Stimulated activated naive CD8-positive, alpha-beta T cell treated with anti-CD3 and anti-CD28 coated beads, Interleukin-15, Interleukin-2, amounts not matched to agents 100 ng/mL and 50 ng/mL, for 24 hours (primary cell): ENCODE data around the gene HIC1.

Experiments used
- H3K27ac Mint-ChIP-seq: one replicate; pipeline ENCODE4 v1.8.0; 2021; ENCODE audit warnings: mild to moderate bottlenecking, mixed read lengths
- H3K27me3 Mint-ChIP-seq: one replicate; pipeline ENCODE4 v1.8.0; 2021; ENCODE audit warnings: mixed read lengths
- H3K36me3 Mint-ChIP-seq: one replicate; pipeline ENCODE4 v1.8.0; 2021; ENCODE audit warnings: low read depth, mixed read lengths
- H3K4me1 Mint-ChIP-seq: one replicate; pipeline ENCODE4 v1.8.0; 2021; ENCODE audit warnings: low read depth, mixed read lengths
- H3K4me3 Mint-ChIP-seq: one replicate; pipeline ENCODE4 v1.8.0; 2021; ENCODE audit warnings: mild to moderate bottlenecking, mixed read lengths
- H3K9me3 Mint-ChIP-seq: one replicate; pipeline ENCODE4 v1.8.0; 2021; ENCODE audit warnings: mixed read lengths

The HIC1 gene

DNA sequence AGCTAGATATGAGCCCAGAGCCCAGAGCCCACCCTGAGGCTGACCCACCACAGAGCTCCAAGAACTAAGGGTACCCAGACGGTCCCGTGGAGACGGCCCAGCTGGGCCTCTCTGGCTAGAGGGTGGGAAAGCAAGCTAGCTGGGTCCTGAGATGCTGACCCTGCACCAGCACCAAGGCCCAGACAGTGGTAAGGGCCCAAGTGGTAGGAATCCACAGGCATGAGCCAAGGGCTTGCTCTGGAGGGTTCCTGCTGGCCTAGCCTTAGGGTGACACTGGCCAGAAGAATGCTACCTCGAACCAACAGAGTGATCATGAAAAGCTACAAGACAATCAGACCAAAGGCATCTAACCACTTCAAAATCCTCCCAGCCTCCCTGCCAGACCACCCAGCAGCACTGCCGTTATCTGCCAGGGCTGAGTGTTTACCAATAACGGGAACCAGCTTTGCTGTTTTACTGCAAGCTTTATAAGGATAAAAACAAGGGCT lies 13.2 kb downstream of the HIC1 start:
- Mint-ChIP-seq H3K4me3 (no peak overlapping the region), H3K36me3 (peaks cover 72% of the 10 kb centered on the region), H3K27ac (no peak overlapping the region)

DNA sequence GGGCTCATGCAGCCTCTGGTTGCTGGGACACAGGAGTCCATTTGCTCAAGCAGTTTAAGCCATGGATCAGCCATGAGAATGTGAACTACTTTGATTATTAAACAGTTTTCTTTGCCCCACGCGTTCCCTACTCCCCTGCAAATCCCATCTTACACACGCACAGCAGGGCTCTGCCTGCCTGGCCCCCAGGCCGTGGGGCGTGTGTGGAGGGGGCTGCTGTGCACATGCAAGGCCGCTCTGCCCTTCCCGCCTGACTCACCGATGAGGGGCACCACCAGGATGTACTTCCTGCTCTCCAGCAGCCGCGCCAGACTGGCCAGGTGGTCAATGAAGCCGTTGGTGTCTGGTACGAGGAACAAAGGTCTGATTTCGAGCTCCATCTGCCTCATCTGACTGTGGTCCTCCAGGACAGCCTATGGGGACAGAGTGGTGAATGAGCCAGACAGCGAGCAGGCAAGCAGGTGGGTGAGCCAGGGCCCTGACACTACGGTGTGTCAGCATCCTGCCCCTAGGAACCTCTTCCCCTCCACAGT lies 13.7 kb downstream of the HIC1 start:
- Mint-ChIP-seq H3K27ac (no peak overlapping the region), H3K4me3 (peak overlapping the region; percentile 39), H3K4me1 (peaks cover 41% of the 10 kb centered on the region), H3K9me3 (no peaks in the 10 kb centered on the region), H3K27me3 (no peaks in the 10 kb centered on the region), H3K36me3 (peaks cover 68% of the 10 kb centered on the region)

More for the DNA sequence above, 13.2 kb downstream of the HIC1 start:
- Mint-ChIP-seq H3K9me3 (no peaks in the 10 kb centered on the region), H3K27me3 (no peaks in the 10 kb centered on the region), H3K4me1 (peaks cover 41% of the 10 kb centered on the region)

DNA sequence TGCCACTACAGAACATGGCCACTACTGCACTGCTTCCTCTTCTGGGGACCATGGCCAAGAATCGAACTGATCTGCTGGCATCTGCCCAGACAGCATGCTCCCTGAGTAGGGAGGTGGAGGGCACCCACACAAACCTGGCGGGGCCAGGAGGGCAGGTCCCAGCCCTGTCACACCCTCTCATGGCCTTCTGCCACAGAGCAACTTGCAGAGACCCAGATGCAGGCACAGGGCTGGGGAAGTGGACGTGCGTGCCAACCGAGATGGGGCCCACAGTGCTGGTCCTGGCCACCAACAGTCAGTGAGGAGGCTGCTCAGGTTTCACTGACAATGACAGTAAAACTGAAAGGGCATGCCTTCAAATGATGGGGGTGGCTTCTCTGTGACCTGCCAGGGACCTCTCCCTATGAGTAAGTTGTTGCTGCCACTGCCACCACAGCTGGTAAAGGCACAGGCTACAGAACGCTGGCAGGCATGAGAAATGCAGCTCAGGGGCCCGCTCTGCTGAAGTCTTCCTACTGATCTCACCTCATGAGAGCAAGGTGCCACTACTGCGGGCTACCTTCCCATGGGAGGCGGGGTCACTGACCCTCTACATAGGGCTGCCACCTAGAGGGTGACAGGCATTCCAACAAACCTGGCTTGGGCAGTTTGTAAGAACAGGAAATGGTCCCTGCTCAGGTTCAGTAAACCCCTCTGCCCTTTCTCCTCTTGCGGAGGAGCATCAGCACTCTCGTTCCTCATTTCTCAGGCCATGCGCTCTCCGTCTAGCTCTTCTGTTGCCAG lies 15.5 kb downstream of the HIC1 start:
- Mint-ChIP-seq H3K27me3 (no peaks in the 10 kb centered on the region), H3K27ac (peak overlapping the region; percentile 83), H3K9me3 (no peaks in the 10 kb centered on the region), H3K4me1 (peaks cover 37% of the 10 kb centered on the region), H3K36me3 (peaks cover 56% of the 10 kb centered on the region), H3K4me3 (peak overlapping the region; percentile 54)

DNA sequence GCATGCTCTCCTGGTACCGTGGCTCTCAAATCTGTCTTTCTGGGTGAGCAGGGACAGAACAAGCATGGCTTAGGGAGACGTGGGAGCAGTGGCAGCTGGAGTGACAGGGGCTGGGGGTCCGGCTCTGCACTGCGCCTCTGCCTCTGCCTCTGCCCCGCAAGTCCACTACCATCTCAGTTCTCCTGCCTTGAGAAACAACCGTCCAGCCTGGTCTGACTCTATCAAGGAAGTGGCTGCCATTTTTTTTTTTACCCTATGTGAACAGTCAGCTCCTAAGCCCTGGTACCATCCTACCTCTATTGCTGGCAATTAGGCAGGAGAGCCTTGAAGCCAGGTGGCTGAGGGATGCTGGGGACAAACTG lies 16.1 kb downstream of the HIC1 start:
- H3K27ac Mint-ChIP-seq = peak overlapping the region; percentile 47
- H3K4me1 Mint-ChIP-seq = peaks cover 40% of the 10 kb centered on the region
- H3K4me3 Mint-ChIP-seq = no peak overlapping the region
- H3K9me3 Mint-ChIP-seq = no peaks in the 10 kb centered on the region
- H3K36me3 Mint-ChIP-seq = peaks cover 53% of the 10 kb centered on the region
- no peaks in the 10 kb centered on the region for H3K27me3 Mint-ChIP-seq

DNA sequence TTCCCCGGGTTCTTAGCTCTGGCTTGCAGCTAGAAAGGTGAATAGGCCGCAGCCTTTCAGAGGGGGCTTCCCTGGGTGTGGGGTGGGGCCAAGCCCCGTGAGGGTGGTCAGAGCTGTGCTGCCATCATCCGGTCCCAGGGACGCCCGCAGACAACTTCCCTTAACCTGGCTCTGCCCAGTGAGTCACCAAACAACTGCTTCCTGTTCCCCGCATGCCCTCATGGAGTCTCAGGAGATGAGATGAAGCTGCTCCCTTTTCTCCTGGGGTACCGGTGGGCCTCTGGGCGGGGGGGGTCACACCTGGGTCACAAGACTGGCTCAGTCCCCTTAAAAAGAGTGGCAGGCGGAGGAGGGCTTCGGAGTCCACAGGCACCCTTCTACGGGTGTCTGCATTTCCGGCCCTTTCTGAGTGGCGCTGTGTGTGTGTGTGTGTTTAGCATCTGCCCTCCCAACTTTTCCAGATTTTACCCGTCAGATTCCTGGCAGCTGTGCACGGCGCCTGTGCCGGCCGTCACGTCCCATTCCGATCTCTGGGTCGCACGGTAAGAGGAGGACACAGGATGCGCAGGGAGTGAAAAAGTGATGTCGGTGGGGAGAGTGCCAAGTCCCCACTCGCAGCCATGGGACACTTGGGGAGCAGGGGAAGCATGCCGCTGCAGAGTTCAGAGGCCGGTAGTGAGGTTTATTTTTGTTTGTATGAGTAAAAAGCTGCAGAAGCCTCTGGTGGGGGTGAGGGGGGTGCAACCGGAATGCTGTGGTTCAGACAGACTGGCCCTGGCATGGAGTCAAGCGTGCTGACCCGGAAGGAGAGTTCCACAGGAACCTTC lies 16.8 kb downstream of the HIC1 start:
- Mint-ChIP-seq H3K27ac (no peak overlapping the region), H3K36me3 (peaks cover 58% of the 10 kb centered on the region), H3K9me3 (no peaks in the 10 kb centered on the region), H3K4me1 (peaks cover 45% of the 10 kb centered on the region), H3K4me3 (no peak overlapping the region), H3K27me3 (no peaks in the 10 kb centered on the region)

DNA sequence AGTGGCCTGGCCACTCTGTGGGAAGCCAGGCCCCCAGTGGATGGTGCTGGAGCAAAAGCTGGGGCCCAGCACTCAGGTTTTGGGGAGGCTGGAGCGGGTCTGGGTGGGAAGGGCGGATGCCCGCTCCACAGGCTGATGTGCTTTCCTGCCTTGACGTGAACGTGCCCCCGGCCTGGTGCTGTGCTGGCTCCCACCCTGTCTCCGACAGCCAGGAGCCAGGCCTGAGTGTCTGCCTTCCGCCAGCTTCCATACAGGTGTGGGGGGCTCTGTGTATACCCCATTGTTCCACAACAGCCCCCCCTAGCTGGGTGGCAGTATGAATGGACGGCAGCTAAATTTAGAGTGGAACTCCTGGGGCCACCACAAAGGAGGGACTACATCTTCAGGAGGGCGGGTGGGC lies 20.0 kb downstream of the HIC1 start:
- no peaks in the 10 kb centered on the region for H3K27me3 Mint-ChIP-seq
- H3K4me3 Mint-ChIP-seq = no peak overlapping the region
- H3K9me3 Mint-ChIP-seq = no peaks in the 10 kb centered on the region
- H3K4me1 Mint-ChIP-seq = peaks cover 27% of the 10 kb centered on the region
- peaks cover 58% of the 10 kb centered on the region for H3K36me3 Mint-ChIP-seq
- H3K27ac Mint-ChIP-seq = no peak overlapping the region

DNA sequence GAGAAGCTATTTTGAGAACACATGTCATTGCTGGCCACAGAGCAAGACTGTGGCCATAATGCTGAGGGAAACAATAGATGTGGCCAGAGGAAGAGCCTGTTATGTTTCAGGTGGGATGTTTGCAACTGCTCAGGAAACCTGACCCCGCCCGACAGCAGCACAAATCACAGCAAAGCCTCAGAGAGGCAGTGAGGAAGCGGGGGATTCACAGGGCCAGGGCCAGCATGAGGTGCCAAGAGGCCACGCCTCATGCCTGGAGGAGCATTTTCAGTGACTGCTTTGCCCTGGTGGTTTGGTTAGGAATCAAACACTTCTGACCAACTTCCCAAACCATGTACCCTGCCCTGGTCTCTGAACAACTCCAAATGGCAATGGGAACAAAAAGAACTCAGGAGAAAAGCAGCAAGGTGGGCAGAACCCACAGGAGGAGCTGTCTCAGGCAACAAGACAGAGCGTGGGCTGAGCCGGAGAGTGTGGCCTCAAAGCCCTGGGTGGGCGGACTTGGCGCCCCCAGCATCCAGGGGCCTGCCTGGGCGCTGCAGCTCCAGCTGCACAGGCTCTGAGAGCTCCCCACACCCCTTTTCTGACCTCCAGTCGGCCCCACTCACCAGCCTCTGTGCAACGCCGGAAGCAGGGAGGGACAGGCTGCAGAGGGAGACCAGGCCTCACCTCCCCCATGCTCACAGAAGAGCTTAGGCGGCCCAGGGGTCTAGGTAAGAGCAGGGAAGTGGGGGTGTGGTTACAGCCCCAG lies 20.6 kb downstream of the HIC1 start:
- H3K4me3 Mint-ChIP-seq = no peak overlapping the region
- H3K9me3 Mint-ChIP-seq = no peaks in the 10 kb centered on the region
- peaks cover 59% of the 10 kb centered on the region for H3K36me3 Mint-ChIP-seq
- no peaks in the 10 kb centered on the region for H3K27me3 Mint-ChIP-seq
- H3K4me1 Mint-ChIP-seq = peaks cover 21% of the 10 kb centered on the region
- H3K27ac Mint-ChIP-seq = no peak overlapping the region

DNA sequence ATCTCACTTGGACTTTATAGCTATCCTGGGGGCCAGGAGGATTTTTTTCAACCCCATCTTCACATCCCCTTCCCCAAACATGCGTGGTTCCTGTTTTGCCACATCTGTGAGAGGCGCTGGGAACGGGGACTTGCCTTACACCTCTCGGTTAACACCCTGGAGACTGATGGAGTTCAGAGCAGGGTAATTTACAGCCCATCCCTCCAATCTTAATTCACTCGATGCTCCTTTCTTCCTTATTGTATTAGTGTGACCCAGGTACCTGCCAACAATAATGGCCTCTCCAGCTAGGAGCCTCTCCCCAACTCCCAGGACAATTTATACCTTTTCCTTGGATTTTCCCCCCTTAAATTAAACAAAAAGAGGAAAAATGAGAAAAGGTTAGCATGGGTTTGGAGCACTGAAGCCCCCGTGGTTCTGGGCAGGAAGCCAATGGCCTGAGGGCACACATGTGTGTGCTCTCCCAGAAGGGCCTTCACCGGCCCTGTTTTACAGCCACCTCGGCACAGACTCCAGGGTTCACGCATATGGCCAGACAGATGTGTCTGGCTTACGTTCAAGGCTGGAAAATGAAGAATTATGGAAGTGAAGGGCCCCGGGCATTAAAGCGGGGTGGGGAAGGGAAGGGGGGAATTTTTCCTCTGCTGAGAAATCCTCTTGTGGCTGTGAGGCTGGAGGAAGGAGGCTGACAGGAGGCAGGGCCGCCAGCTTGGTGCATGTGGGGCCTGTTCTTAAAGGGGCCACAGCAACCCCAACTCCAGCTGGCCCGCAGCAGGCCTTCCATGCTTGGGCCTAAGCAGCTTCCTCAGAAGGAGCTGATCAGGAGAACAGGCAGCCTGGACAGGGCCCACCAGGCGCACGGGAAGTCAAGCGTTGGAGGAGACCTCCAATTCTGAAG lies 21.4 kb downstream of the HIC1 start:
- Mint-ChIP-seq H3K27ac (no peak overlapping the region), H3K4me3 (no peak overlapping the region), H3K9me3 (no peaks in the 10 kb centered on the region), H3K27me3 (no peaks in the 10 kb centered on the region), H3K4me1 (peaks cover 13% of the 10 kb centered on the region), H3K36me3 (peaks cover 54% of the 10 kb centered on the region)

DNA sequence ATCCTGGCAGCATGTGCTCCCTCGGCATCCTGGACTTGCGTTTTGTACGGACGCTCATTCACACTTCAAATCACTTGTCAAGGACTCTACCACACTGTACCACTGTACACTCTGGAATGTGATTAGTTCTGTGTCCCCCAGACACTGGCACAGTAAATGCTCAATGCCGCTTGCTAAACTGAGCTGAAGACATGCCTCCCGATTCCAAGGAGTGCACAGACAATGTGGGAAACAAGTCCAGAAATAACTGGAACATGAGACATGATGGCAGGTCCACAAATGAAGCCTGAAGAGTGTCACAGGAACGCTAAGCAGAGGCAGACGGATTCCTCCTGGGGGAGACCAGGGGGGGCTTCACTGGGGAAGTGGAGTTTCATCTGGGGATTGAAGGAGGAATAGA lies 22.1 kb downstream of the HIC1 start:
- H3K36me3 Mint-ChIP-seq = peaks cover 52% of the 10 kb centered on the region
- no peaks in the 10 kb centered on the region for H3K9me3 Mint-ChIP-seq

DNA sequence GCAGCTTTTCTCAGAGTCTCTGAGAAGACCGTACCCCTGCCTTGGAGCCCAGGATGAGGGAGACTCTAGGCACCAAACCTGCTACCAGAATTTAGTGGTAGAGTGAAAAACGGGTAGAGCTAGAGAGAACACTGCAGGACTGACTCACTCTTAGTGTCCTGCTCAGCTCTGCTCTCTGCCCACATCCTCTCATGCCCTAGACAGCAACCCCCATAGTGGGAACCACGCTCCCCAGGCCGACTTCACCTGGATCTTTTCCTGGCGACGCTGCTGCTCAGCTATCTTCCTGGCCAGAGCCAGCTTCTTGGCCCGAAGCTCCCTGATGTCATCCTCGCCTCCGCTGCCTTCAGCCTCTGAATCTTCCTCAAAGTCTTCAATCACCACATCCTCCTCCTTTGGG lies 26.7 kb downstream of the HIC1 start:
- Mint-ChIP-seq H3K4me3 (no peak overlapping the region), H3K36me3 (peaks cover 65% of the 10 kb centered on the region), H3K9me3 (no peaks in the 10 kb centered on the region), H3K27me3 (no peaks in the 10 kb centered on the region), H3K27ac (no peak overlapping the region), H3K4me1 (peaks cover 17% of the 10 kb centered on the region)

More for the DNA sequence above, 22.1 kb downstream of the HIC1 start:
- peaks cover 16% of the 10 kb centered on the region for H3K4me1 Mint-ChIP-seq
- H3K4me3 Mint-ChIP-seq = no peak overlapping the region
- H3K27me3 Mint-ChIP-seq = no peaks in the 10 kb centered on the region
- no peak overlapping the region for H3K27ac Mint-ChIP-seq

DNA sequence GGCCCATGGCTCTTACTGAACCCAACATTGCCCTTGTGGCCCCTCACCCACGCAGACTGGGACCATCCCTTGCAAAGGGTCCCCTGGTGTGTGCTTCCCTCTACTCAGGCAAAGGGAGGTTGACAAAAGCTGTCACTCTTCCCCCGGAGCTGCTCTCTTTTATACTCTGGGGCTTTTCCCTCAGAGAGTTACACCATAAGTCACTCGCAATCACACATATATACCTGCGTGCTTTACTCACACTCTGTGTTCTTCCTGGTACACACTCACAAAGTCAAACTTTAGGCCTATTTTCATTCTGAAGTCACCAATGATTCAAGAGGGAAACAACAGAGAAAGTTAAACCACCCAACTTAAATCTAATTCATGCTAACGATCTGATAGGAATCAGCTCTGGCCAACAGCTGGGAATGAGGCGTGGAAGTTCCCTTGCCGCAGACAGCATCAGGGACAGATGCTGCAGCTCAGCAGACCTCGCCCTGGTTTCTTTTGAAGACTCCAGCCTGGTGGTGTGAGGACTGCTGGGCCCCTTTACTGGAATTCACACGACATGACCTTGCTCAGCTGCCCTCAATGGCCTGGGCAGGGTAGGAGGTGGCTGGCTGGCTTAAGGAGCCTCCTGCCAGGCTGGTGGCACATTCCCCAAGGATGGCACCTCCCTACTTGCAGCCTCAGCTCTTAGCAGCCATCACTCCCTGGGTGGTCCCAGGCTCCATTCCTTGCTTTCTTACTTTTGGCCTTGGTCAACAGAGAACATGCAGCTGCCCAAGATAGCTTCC lies 27.3 kb downstream of the HIC1 start:
- Mint-ChIP-seq H3K4me3 (no peak overlapping the region), H3K27ac (no peak overlapping the region), H3K4me1 (peaks cover 23% of the 10 kb centered on the region), H3K36me3 (peaks cover 61% of the 10 kb centered on the region), H3K9me3 (no peaks in the 10 kb centered on the region), H3K27me3 (no peaks in the 10 kb centered on the region)

DNA sequence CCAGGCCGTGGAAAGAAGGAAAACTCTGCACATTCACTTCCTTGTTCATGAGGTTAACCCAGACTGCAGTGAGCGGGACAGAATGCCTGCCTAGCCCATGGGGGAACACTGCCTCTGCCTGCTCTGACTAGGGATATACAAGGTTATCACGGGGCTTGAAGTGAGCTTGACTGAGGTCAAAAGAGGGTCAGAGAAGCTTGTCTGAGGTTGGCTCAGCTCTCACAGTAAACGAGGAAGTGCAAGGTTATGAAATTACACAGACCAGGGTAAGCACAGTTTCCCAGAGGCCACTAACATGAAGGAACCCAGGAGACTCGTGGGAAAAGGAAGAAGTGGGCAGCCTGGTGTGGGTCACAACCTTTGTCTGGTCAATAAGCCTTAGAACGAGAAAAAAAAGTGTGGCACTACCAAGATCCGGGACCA lies 28.7 kb downstream of the HIC1 start:
- H3K9me3 Mint-ChIP-seq = no peaks in the 10 kb centered on the region
- H3K27ac Mint-ChIP-seq = no peak overlapping the region
- H3K27me3 Mint-ChIP-seq = no peaks in the 10 kb centered on the region
- H3K4me1 Mint-ChIP-seq = peaks cover 38% of the 10 kb centered on the region
- H3K36me3 Mint-ChIP-seq = peaks cover 58% of the 10 kb centered on the region
- no peak overlapping the region for H3K4me3 Mint-ChIP-seq

DNA sequence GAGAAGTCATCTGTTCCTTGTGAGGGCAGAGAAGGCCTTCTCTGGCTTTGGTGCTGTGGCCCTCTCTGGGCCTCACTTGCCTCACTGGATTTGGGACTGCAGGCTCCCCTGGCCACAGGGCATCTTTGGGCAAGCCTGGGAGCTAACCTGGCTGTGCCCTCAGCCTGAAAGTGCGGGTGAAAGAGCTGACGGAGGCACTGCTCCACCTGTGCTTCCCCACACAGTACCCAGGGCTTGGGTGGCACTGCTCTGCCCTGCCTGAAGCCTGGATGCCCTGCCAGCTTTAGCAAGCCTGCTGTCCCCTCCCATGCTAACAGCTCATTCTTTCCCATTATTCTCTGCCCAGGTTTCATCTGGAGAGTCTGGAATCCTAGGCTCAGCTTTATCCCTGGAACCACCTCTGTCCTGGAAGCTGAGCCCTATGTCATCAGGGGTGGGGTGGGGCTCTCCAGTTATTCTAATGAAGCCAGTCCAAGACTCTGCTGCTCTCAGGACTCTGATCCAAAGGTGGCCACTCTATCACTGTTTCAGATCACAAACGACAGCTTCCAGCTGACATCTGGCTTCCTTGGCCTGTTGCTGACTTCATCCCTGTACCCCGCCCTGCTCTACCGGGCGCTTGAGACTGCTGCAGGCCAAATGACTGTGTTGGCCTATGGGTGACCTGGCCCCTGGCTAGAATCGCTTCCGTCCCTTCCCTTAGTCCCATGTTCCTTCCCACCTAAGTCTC lies 29.3 kb downstream of the HIC1 start:
- Mint-ChIP-seq H3K9me3 (no peaks in the 10 kb centered on the region), H3K4me1 (peaks cover 43% of the 10 kb centered on the region), H3K4me3 (no peak overlapping the region), H3K27me3 (no peaks in the 10 kb centered on the region), H3K27ac (no peak overlapping the region), H3K36me3 (peaks cover 54% of the 10 kb centered on the region)
